Neuronal stem cell (in vitro differentiated cells): Measurements from ENCODE around the gene GLDC.

Experiments
- DNase-seq: peaks from one replicate; pipeline ENCODE4 v3.0.0-alpha.2; 2013; ENCODE audit warnings: low spot score
- H2AFZ ChIP-seq: one replicate; pipeline ENCODE4 v1.6.1; 2013; ENCODE audit warnings: mild to moderate bottlenecking, low read length, inconsistent platforms
- H2AK5ac ChIP-seq: 2 replicates; pipeline ENCODE4 v1.6.1; 2013; ENCODE audit warnings: low read depth, mild to moderate bottlenecking, inconsistent platforms, low read length, moderate library complexity, mixed read lengths
- H2BK120ac ChIP-seq: 2 replicates; pipeline ENCODE4 v1.6.1; 2013; ENCODE audit warnings: low read depth, mild to moderate bottlenecking, inconsistent platforms, low read length, moderate library complexity, mixed read lengths
- H2BK12ac ChIP-seq: one replicate; pipeline ENCODE4 v1.6.1; 2013; ENCODE audit warnings: low read length, inconsistent platforms
- H2BK15ac ChIP-seq: 2 replicates; pipeline ENCODE4 v1.6.1; 2013; ENCODE audit warnings: mild to moderate bottlenecking, low read length, inconsistent platforms, mixed read lengths
- H2BK5ac ChIP-seq: one replicate; pipeline ENCODE4 v1.6.1; 2013; ENCODE audit warnings: inconsistent platforms, mild to moderate bottlenecking, low read length, moderate library complexity
- H3K14ac ChIP-seq: one replicate; pipeline ENCODE4 v1.6.1; 2013; ENCODE audit warnings: low read length, inconsistent platforms
- H3K18ac ChIP-seq: 2 replicates; pipeline ENCODE4 v1.6.1; 2013; ENCODE audit warnings: low read length, inconsistent platforms
- H3K23ac ChIP-seq: 2 replicates; pipeline ENCODE4 v1.6.1; 2013; ENCODE audit warnings: low read depth, mild to moderate bottlenecking, mixed read lengths, low read length, inconsistent platforms; ENCODE audit not compliant: poor library complexity
- H3K27ac ChIP-seq: replicated peaks from 3 replicates; pipeline ENCODE4 v1.5.1; 2013; ENCODE audit warnings: low read length, inconsistent platforms
- H3K27me3 ChIP-seq, 3 experiments: 2 replicates each; pipeline ENCODE4 v1.6.1; 2013; ENCODE audit warnings: low read length in 3 of 3, mild to moderate bottlenecking in 2 of 3, inconsistent platforms in 1 of 3, low read depth in 1 of 3, mixed read lengths in 1 of 3, moderate library complexity in 1 of 3; ENCODE audit not compliant: control insufficient read depth in 3 of 3, insufficient read depth in 3 of 3
- H3K36me3 ChIP-seq, 2 donors: replicated peaks in 1 of 2; 2 replicates each; pipeline ENCODE4 v1.6.1; 2013; ENCODE audit warnings: low read length in 2 of 2; ENCODE audit not compliant: control insufficient read depth in 2 of 2, insufficient read depth in 2 of 2
- H3K4ac ChIP-seq: 2 replicates; pipeline ENCODE4 v1.6.1; 2013; ENCODE audit warnings: inconsistent platforms, mild to moderate bottlenecking, low read length, moderate library complexity
- H3K4me1 ChIP-seq, 2 donors: 1 replicate in 1 of 2; 2 replicates in 1 of 2; pipeline ENCODE4 v1.6.1; 2013; ENCODE audit warnings: low read length in 2 of 2, low read depth in 1 of 2; ENCODE audit not compliant: control insufficient read depth in 2 of 2, insufficient read depth in 1 of 2
- H3K4me2 ChIP-seq: one replicate; pipeline ENCODE4 v1.6.1; 2013; ENCODE audit warnings: mild to moderate bottlenecking, low read length, inconsistent platforms; ENCODE audit not compliant: insufficient read depth, poor library complexity, severe bottlenecking
- H3K4me3 ChIP-seq, 2 donors: 2 replicates each; pipeline ENCODE4 v1.5.1; 2013; ENCODE audit warnings: low read length in 2 of 2, mild to moderate bottlenecking in 2 of 2, inconsistent platforms in 1 of 2, moderate library complexity in 1 of 2
- H3K79me1 ChIP-seq: one replicate; pipeline ENCODE4 v1.6.1; 2013; ENCODE audit warnings: low read depth, mild to moderate bottlenecking, inconsistent platforms, low read length, moderate library complexity
- H3K9ac ChIP-seq: one replicate; pipeline ENCODE4 v1.6.1; 2013; ENCODE audit warnings: mild to moderate bottlenecking, low read depth, low read length, inconsistent platforms; ENCODE audit not compliant: poor library complexity
- H3K9me3 ChIP-seq, 2 donors: replicated peaks in 1 of 2; 2 replicates each; pipeline versions ENCODE3 to v1.6.1; 2013; ENCODE audit warnings: low read length in 2 of 2, mild to moderate bottlenecking in 2 of 2, inconsistent platforms in 1 of 2, low read depth in 1 of 2, mixed read lengths in 1 of 2, moderate library complexity in 1 of 2; ENCODE audit not compliant: control insufficient read depth in 2 of 2, insufficient read depth in 1 of 2
- H4K8ac ChIP-seq: one replicate; pipeline ENCODE4 v1.6.1; 2013; ENCODE audit warnings: low read depth, mild to moderate bottlenecking, inconsistent platforms, low read length, moderate library complexity
- H4K91ac ChIP-seq: one replicate; pipeline ENCODE4 v1.6.1; 2013; ENCODE audit warnings: low read length, low read depth, mild to moderate bottlenecking, inconsistent platforms; ENCODE audit not compliant: poor library complexity
- WGBS, 2 donors: extraction: QIAGEN DNeasy Blood & Tissue Kit; methylation state at CpG; one replicate each; pipeline ENCODE4 v1.1.7; 2013; ENCODE audit warnings: missing lambda C conversion rate in 2 of 2, mixed read lengths in 1 of 2; ENCODE audit not compliant: insufficient read length in 2 of 2, insufficient replicate concordance in 1 of 2; ENCODE audit errors: extremely low coverage in 2 of 2; 5-methylcytosine and 5-hydroxymethylcytosine counted together

The GLDC gene

DNA sequence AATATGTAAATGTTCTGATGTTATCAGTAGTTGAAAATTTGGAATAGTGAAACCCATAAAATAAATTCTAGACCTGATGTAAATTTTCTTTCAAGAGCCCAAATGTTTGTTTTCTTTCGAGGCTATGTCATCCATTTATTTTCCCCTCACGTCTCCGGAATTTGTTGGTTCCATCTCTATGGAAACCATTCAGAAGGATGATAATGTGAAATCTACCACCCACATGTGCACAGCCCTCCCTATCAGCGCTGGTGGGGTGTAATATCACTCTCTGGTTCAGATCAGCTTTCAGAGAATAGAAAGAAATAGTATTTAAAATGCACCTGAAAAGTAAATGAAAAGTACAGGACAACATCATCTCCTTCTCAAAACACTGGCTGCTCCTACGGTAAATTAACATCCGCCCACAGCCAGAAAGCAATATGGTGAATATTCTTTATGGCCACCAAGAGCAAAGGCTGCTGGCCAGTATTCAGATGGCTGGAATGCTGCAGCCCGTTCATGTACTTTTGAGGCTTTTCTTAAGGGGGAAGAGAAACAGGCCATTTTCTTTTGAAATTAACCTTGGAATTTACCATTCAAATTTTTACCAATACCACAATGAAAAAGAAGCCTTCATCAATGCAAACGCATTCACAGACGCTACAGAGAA lies 28.5 kb downstream of the GLDC start:
- H2AFZ ChIP-seq, result no peak overlapping the region
- H3K14ac ChIP-seq, result no peak overlapping the region
- H3K27me3 ChIP-seq, result no peaks in the 10 kb centered on the region
- no peak overlapping the region for H2BK5ac ChIP-seq
- no CpG with 5 or more reads among the region's 9 CpGs for WGBS, 2 donors
- H3K36me3 ChIP-seq, result peaks cover 5 to 59% of the 10 kb centered on the region in 2 donors
- H3K4me2 ChIP-seq, result no peak overlapping the region
- no peak overlapping the region for H4K8ac ChIP-seq
- H3K4ac ChIP-seq, result no peak overlapping the region
- no peak overlapping the region for H3K9ac ChIP-seq
- no peak overlapping the region for H4K91ac ChIP-seq
- no peak overlapping the region for H2BK120ac ChIP-seq
- H3K27ac ChIP-seq, result no peak overlapping the region
- no peak overlapping the region for H2BK15ac ChIP-seq
- H3K9me3 ChIP-seq, result peaks cover 1 to 4% of the 10 kb centered on the region in 2 donors
- H3K18ac ChIP-seq, result no peak overlapping the region
- no peak for DNase-seq
- H2AK5ac ChIP-seq, result no peak overlapping the region
- H3K23ac ChIP-seq, result no peak overlapping the region
- H3K79me1 ChIP-seq, result peaks cover 7% of the 10 kb centered on the region
- peaks cover 0 to 20% of the 10 kb centered on the region in 2 donors for H3K4me1 ChIP-seq
- H2BK12ac ChIP-seq, result no peak overlapping the region
- H3K4me3 ChIP-seq, result no peak overlapping the region

- no peak overlapping the region for H2AK5ac ChIP-seq
- no peak overlapping the region for H2BK15ac ChIP-seq
- no peak overlapping the region for H3K4me2 ChIP-seq
- H3K23ac ChIP-seq, result no peak overlapping the region
- no peak for DNase-seq
- no peak overlapping the region for H3K27ac ChIP-seq
- H3K4me3 ChIP-seq, result no peak overlapping the region
- H2AFZ ChIP-seq, result no peak overlapping the region
- H3K4me1 ChIP-seq, result peaks cover 0 to 23% of the 10 kb centered on the region in 2 donors
- WGBS, 2 donors, result no CpG with 5 or more reads among the region's 5 CpGs
- H3K14ac ChIP-seq, result no peak overlapping the region
- H3K18ac ChIP-seq, result no peak overlapping the region
- H2BK5ac ChIP-seq, result no peak overlapping the region
- no peak overlapping the region for H4K8ac ChIP-seq
- peaks cover 5 to 71% of the 10 kb centered on the region in 2 donors for H3K36me3 ChIP-seq
- H3K79me1 ChIP-seq, result peaks cover 4% of the 10 kb centered on the region
- H3K27me3 ChIP-seq, result no peaks in the 10 kb centered on the region
- peaks cover 0 to 1% of the 10 kb centered on the region in 2 donors for H3K9me3 ChIP-seq
- H3K4ac ChIP-seq, result no peak overlapping the region
- no peak overlapping the region for H4K91ac ChIP-seq
- H2BK12ac ChIP-seq, result no peak overlapping the region
- no peak overlapping the region for H2BK120ac ChIP-seq
- H3K9ac ChIP-seq, result no peak overlapping the region
Observed at GRCh38 chr9:6614489-6614888, 31.0 kb downstream of the GLDC start.

DNA sequence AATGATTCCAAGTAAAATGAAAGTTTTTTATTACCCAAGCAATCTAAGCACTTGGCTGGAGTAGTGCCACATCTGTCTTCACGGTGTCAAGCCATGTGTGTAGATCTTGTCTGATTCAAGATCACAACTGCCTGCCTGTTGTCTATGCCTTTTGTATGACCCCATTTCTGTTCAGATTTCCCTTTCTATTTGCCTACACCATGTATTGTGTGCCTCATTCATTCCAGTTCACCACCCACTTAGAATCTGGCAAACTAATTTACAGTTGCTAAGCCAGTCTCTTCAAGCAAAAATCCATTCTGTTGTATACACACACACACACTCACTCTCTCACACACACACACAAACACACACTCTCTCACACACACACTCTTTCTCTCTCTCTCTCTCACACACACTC lies 33.7 kb downstream of the GLDC start:
- Histone ChIP-seq H3K18ac (no peak overlapping the region), H3K79me1 (peaks cover 2% of the 10 kb centered on the region), H3K27ac (no peak overlapping the region), H2AFZ (no peak overlapping the region), H3K14ac (no peak overlapping the region), H3K4me1 (peaks cover 0 to 11% of the 10 kb centered on the region in 2 donors), H3K9me3 (no peaks in the 10 kb centered on the region), H3K4me3 (no peak overlapping the region), H3K36me3 (peaks cover 7 to 74% of the 10 kb centered on the region in 2 donors), H2AK5ac (no peak overlapping the region), H3K9ac (no peak overlapping the region), H2BK15ac (no peak overlapping the region), H3K23ac (no peak overlapping the region), H2BK12ac (no peak overlapping the region), H3K4me2 (no peak overlapping the region), H4K8ac (no peak overlapping the region), H2BK5ac (no peak overlapping the region), H3K27me3 (no peaks in the 10 kb centered on the region), H2BK120ac (no peak overlapping the region), H4K91ac (no peak overlapping the region), H3K4ac (no peak overlapping the region)
- no peak for DNase-seq
- WGBS, 2 donors, result no CpG with 5 or more reads among the region's 1 CpG

- Histone ChIP-seq H3K18ac (no peak overlapping the region), H3K79me1 (no peaks in the 10 kb centered on the region), H3K27me3 (no peaks in the 10 kb centered on the region), H4K91ac (no peak overlapping the region), H2BK120ac (no peak overlapping the region), H2BK12ac (no peak overlapping the region), H2AFZ (no peak overlapping the region), H3K4me3 (no peak overlapping the region), H3K9ac (no peak overlapping the region), H3K4ac (no peak overlapping the region), H2BK5ac (no peak overlapping the region), H3K36me3 (peaks cover 14 to 76% of the 10 kb centered on the region in 2 donors), H2AK5ac (no peak overlapping the region), H2BK15ac (no peak overlapping the region), H3K9me3 (no peaks in the 10 kb centered on the region), H3K27ac (no peak overlapping the region), H3K4me1 (peaks cover 0 to 2% of the 10 kb centered on the region in 2 donors), H3K4me2 (no peak overlapping the region), H4K8ac (no peak overlapping the region), H3K14ac (no peak overlapping the region), H3K23ac (no peak overlapping the region)
- no peak for DNase-seq
- no CpG with 5 or more reads among the region's 2 CpGs for WGBS, 2 donors
Observed at GRCh38 chr9:6610073-6610472, 35.5 kb downstream of the GLDC start.
